Mesenchymal stem cell (in vitro differentiated cells and primary cell): ENCODE data around the gene CSPG4.

ENCODE experiments used
- DNase-seq: peaks from one replicate; pipeline ENCODE4 v3.0.0-alpha.2; 2013
- H2AFZ ChIP-seq: one replicate; pipeline ENCODE4 v1.6.1; 2013; ENCODE audit warnings: low read depth, mild to moderate bottlenecking, control low read depth, inconsistent platforms, low read length, moderate library complexity
- H2AK5ac ChIP-seq: 2 replicates; pipeline ENCODE4 v1.6.1; 2013; ENCODE audit warnings: low read length, moderate library complexity, mild to moderate bottlenecking, inconsistent platforms; ENCODE audit not compliant: severe bottlenecking
- H2BK120ac ChIP-seq: one replicate; pipeline ENCODE4 v1.6.1; 2013; ENCODE audit warnings: low read depth, mild to moderate bottlenecking, inconsistent platforms, low read length, moderate library complexity
- H2BK12ac ChIP-seq, 2 experiments: one replicate each; pipeline ENCODE4 v1.6.1; 2013; ENCODE audit warnings: inconsistent platforms in 2 of 2, low read length in 2 of 2, mild to moderate bottlenecking in 2 of 2, moderate library complexity in 2 of 2, control low read depth in 1 of 2
- H2BK15ac ChIP-seq: one replicate; pipeline ENCODE4 v1.6.1; 2013; ENCODE audit warnings: mild to moderate bottlenecking, low read depth, inconsistent platforms; ENCODE audit not compliant: poor library complexity, severe bottlenecking
- H2BK5ac ChIP-seq: 2 replicates; pipeline ENCODE4 v1.6.1; 2013; ENCODE audit warnings: low read depth, mild to moderate bottlenecking, low read length, control low read depth, inconsistent platforms; ENCODE audit not compliant: poor library complexity, severe bottlenecking
- H3K14ac ChIP-seq, 2 experiments: one replicate each; pipeline ENCODE4 v1.6.1; 2013; ENCODE audit warnings: inconsistent platforms in 2 of 2, low read length in 2 of 2, control low read depth in 1 of 2, mild to moderate bottlenecking in 1 of 2, moderate library complexity in 1 of 2
- H3K18ac ChIP-seq, 2 experiments: one replicate each; pipeline ENCODE4 v1.6.1; 2013; ENCODE audit warnings: inconsistent platforms in 2 of 2, low read length in 2 of 2, control low read depth in 1 of 2, low read depth in 1 of 2, mild to moderate bottlenecking in 1 of 2
- H3K23ac ChIP-seq, 2 experiments: one replicate each; pipeline ENCODE4 v1.6.1; 2013; ENCODE audit warnings: inconsistent platforms in 2 of 2, low read length in 2 of 2, mild to moderate bottlenecking in 2 of 2, moderate library complexity in 2 of 2, control low read depth in 1 of 2
- H3K27ac ChIP-seq: 2 replicates; pipeline ENCODE4 v1.5.1; 2013; ENCODE audit warnings: mild to moderate bottlenecking, moderate library complexity, low read length, control low read depth, inconsistent platforms; ENCODE audit not compliant: poor library complexity, severe bottlenecking
- H3K27me3 ChIP-seq, 2 experiments: 2 replicates each; pipeline versions ENCODE4 v1.6.1 to v1.7.0; 2013; ENCODE audit warnings: low read length in 2 of 2, mild to moderate bottlenecking in 2 of 2, moderate library complexity in 2 of 2, control low read depth in 1 of 2, inconsistent platforms in 1 of 2; ENCODE audit not compliant: control insufficient read depth in 1 of 2, insufficient read depth in 1 of 2
- H3K36me3 ChIP-seq, 2 experiments: 2 replicates each; pipeline versions ENCODE4 v1.6.1 to v1.7.0; 2013; ENCODE audit warnings: low read length in 2 of 2, control low read depth in 1 of 2, inconsistent platforms in 1 of 2, low read depth in 1 of 2, mild to moderate bottlenecking in 1 of 2; ENCODE audit not compliant: insufficient read depth in 2 of 2, control insufficient read depth in 1 of 2
- H3K4ac ChIP-seq, 2 experiments: one replicate each; pipeline ENCODE4 v1.6.1; 2013; ENCODE audit warnings: inconsistent platforms in 2 of 2, low read length in 2 of 2, mild to moderate bottlenecking in 2 of 2, moderate library complexity in 2 of 2, control low read depth in 1 of 2, low read depth in 1 of 2
- H3K4me1 ChIP-seq: 2 replicates; pipeline ENCODE4 v1.6.1; 2013; ENCODE audit warnings: low read depth, low read length, control low read depth; ENCODE audit not compliant: control insufficient read depth, insufficient read depth
- H3K4me2 ChIP-seq: 2 replicates; pipeline ENCODE4 v1.6.1; 2013; ENCODE audit warnings: low read length, mild to moderate bottlenecking, inconsistent platforms; ENCODE audit not compliant: poor library complexity, severe bottlenecking
- H3K4me3 ChIP-seq, 2 experiments: 2 replicates each; pipeline versions ENCODE4 v1.5.1 to v1.7.0; 2013; ENCODE audit warnings: low read length in 2 of 2, mild to moderate bottlenecking in 2 of 2, control low read depth in 1 of 2, low read depth in 1 of 2; ENCODE audit not compliant: insufficient read depth in 1 of 2
- H3K79me1 ChIP-seq: replicated peaks from 2 replicates; pipeline ENCODE4 v1.6.1; 2013; ENCODE audit warnings: mild to moderate bottlenecking, control low read depth, low read length, inconsistent platforms; ENCODE audit not compliant: poor library complexity, severe bottlenecking
- H3K9ac ChIP-seq: 2 replicates; pipeline ENCODE4 v1.7.0; 2013; ENCODE audit warnings: mild to moderate bottlenecking, low read length, moderate library complexity
- H3K9me3 ChIP-seq: 2 replicates; pipeline ENCODE4 v1.7.0; 2013; ENCODE audit warnings: mild to moderate bottlenecking, low read length; ENCODE audit not compliant: control insufficient read depth
- H4K8ac ChIP-seq: one replicate; pipeline ENCODE4 v1.6.1; 2013; ENCODE audit warnings: inconsistent platforms, mild to moderate bottlenecking, low read length, moderate library complexity
- H4K91ac ChIP-seq: one replicate; pipeline ENCODE4 v1.6.1; 2013; ENCODE audit warnings: mild to moderate bottlenecking, low read length, inconsistent platforms
- WGBS: methylation state at CpG from one replicate; pipeline ENCODE4 v1.1.7; 2013; ENCODE audit warnings: mixed read lengths; 5-methylcytosine and 5-hydroxymethylcytosine counted together

The CSPG4 gene

DNA sequence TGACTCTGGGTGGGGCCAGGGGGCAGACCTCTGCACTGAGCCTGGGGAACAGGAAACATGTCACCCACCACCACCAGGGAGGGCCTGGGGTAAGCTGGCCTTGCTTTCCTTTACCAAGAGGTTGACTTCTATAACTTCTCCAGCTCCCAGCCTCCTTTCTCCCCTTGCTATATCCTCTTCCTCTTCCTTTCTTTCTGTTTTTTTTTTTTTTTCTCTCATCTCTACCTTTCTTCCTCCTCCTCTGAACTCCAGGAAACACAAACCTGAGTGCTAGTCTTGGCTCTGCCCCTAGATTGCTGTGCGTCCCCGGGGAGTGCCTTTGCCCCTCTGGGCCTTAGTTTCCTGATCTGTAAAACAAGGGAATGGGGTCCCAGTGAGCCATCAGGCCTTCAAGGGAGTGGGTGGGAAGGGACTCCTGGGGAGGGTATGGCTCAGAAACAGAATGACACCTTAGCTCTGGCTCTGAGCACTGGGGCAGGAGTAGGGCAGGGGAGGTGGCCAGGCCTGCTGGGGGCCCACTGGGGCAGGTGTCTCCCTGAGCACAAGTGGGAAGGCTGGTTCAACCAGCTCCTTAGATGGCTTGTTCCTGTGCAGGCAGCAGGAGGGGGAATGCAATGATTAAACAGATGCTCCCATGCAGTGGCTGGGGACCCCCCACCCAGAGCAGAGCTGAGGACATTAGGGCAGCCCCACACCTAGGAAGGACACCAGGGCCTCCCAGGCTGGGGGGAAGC lies 60.7 kb downstream of the CSPG4 start:
- H2AK5ac ChIP-seq, result peak overlapping the region; percentile 64
- H3K9ac ChIP-seq, result peak overlapping the region; percentile 98
- peak overlapping the region; percentile 48 to 82 for H3K18ac ChIP-seq
- H4K8ac ChIP-seq, result peak overlapping the region; percentile 22
- DNase-seq, result no peak
- 50% methylated on average over 2 of the region's 2 CpGs for WGBS
- peaks cover 62 to 68% of the 10 kb centered on the region in 2 experiments for H3K36me3 ChIP-seq
- H3K23ac ChIP-seq, result peak overlapping the region in 1 of 2 experiments; percentile 46
- H3K4me3 ChIP-seq, result peak overlapping the region; percentile 2 to 94
- no peak overlapping the region for H4K91ac ChIP-seq
- H3K27ac ChIP-seq, result no peak overlapping the region
- peak overlapping the region; percentile 11 for H2BK120ac ChIP-seq
- H3K4me2 ChIP-seq, result peak overlapping the region; percentile 58
- no peak overlapping the region for H2AFZ ChIP-seq
- peak overlapping the region in 1 of 2 experiments; percentile 65 for H2BK12ac ChIP-seq
- peak overlapping the region in 1 of 2 experiments; percentile 89 for H3K14ac ChIP-seq
- H3K4me1 ChIP-seq, result peaks cover 52% of the 10 kb centered on the region
- peak overlapping the region; percentile 26 for H2BK15ac ChIP-seq
- H3K27me3 ChIP-seq, result no peaks in the 10 kb centered on the region
- peak overlapping the region; percentile 39 for H2BK5ac ChIP-seq
- H3K4ac ChIP-seq, result peak overlapping the region; percentile 30 to 71
- H3K79me1 ChIP-seq, result peaks cover 14% of the 10 kb centered on the region
- H3K9me3 ChIP-seq, result no peaks in the 10 kb centered on the region

DNA sequence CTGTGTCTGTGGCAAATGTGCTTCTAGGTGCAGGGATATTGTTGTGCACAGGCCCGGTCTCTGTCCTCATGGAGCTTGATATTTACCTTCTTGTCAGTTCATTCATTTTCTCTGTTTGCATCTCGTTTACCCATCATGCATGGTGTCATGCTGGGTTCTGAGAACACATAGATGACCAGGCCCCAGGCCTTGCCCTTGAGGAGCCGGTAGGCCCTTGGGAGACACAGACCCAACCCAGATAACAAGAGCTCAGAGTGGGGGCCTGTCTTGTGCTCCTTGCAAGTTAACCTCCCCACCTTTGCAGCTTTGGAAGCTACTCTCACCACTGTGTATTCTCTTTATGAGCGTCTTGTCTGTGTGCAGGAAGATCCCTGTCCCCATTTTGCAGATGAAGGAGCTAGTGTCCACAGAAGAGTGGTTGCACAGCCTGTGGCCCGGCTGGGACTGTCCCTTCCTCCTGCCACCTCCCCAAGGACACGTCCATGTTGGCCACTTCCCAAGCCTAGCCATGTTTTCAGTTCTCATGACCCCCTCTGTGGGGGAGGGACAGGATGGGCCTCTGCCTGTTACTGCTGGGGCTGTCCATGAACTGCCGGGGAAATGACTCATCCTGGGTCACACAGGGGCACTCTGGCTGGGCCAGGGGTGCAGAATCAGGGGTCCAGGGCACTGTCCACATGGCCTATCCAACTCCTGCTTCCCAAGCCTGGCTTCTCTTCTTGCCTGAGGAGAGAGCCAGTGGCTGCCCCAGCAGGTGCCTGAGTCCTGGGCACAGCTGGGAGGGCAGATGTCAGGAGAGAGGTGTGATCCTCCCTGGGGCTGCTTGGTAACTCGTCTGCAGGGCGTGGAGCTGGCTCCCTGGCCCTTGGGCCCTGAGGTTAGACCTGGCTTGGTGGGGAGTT lies 61.5 kb downstream of the CSPG4 start:
- peak overlapping the region in 1 of 2 experiments; percentile 89 for H3K14ac ChIP-seq
- H3K9me3 ChIP-seq, result no peaks in the 10 kb centered on the region
- H3K9ac ChIP-seq, result peak overlapping the region; percentile 98
- no peak overlapping the region for H2AK5ac ChIP-seq
- H3K79me1 ChIP-seq, result peaks cover 7% of the 10 kb centered on the region
- H3K23ac ChIP-seq, result no peak overlapping the region
- peak overlapping the region; percentile 30 to 71 for H3K4ac ChIP-seq
- peak overlapping the region; percentile 2 to 94 for H3K4me3 ChIP-seq
- H3K18ac ChIP-seq, result peak overlapping the region; percentile 48 to 82
- H3K36me3 ChIP-seq, result peaks cover 53 to 60% of the 10 kb centered on the region in 2 experiments
- H2BK120ac ChIP-seq, result no peak overlapping the region
- H2BK12ac ChIP-seq, result peak overlapping the region in 1 of 2 experiments; percentile 65
- H4K8ac ChIP-seq, result peak overlapping the region; percentile 22
- H3K27me3 ChIP-seq, result no peaks in the 10 kb centered on the region
- H3K4me1 ChIP-seq, result peaks cover 53% of the 10 kb centered on the region
- H4K91ac ChIP-seq, result peak overlapping the region; percentile 9
- no peak overlapping the region for H2BK15ac ChIP-seq
- no peak overlapping the region for H2BK5ac ChIP-seq
- no peak overlapping the region for H2AFZ ChIP-seq
- 56% methylated on average over 7 of the region's 9 CpGs for WGBS
- H3K27ac ChIP-seq, result no peak overlapping the region
- peak overlapping the region; percentile 58 for H3K4me2 ChIP-seq
- DNase-seq, result peak; percentile 71

DNA sequence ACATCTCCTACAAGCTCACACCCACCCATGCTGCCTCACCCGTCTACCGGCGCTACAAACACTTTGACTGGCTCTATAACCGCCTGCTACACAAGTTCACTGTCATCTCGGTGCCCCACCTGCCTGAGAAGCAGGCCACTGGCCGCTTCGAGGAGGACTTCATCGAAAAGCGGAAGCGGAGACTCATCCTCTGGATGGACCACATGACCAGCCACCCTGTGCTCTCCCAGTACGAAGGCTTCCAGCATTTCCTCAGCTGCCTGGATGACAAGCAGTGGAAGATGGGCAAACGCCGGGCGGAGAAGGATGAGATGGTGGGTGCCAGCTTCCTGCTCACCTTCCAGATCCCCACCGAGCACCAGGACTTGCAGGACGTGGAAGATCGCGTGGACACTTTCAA lies 62.8 kb downstream of the CSPG4 start:
- H2BK12ac ChIP-seq, result peak overlapping the region in 1 of 2 experiments; percentile 31
- H3K9me3 ChIP-seq, result no peaks in the 10 kb centered on the region
- peaks cover 5% of the 10 kb centered on the region for H3K79me1 ChIP-seq
- no peak for DNase-seq
- H3K4me3 ChIP-seq, result peak overlapping the region in 1 of 2 experiments; percentile 94
- no peak overlapping the region for H2AK5ac ChIP-seq
- H2BK5ac ChIP-seq, result no peak overlapping the region
- H2BK15ac ChIP-seq, result no peak overlapping the region
- peak overlapping the region; percentile 98 for H3K9ac ChIP-seq
- H3K4ac ChIP-seq, result no peak overlapping the region
- H4K91ac ChIP-seq, result no peak overlapping the region
- no peak overlapping the region for H4K8ac ChIP-seq
- peak overlapping the region in 1 of 2 experiments; percentile 27 for H3K23ac ChIP-seq
- H2BK120ac ChIP-seq, result no peak overlapping the region
- H3K4me1 ChIP-seq, result peaks cover 53% of the 10 kb centered on the region
- H3K4me2 ChIP-seq, result peak overlapping the region; percentile 4
- WGBS, result 97% methylated on average over 18 of the region's 18 CpGs
- H3K14ac ChIP-seq, result no peak overlapping the region
- H3K18ac ChIP-seq, result peak overlapping the region in 1 of 2 experiments; percentile 29
- H3K36me3 ChIP-seq, result peaks cover 46 to 48% of the 10 kb centered on the region in 2 experiments
- no peak overlapping the region for H2AFZ ChIP-seq
- H3K27ac ChIP-seq, result no peak overlapping the region
- H3K27me3 ChIP-seq, result no peaks in the 10 kb centered on the region
